NCI-H2196 (cell line): ENCODE measurements around the gene COMMD7.
"Not testable (repeated sequence)": the region's sequence is repeated elsewhere in the genome, so short reads cannot be mapped to it uniquely, and the experiment has no call there.

Experiments
- DNase-seq: peaks from one replicate; lab custom pipeline; 2025; ENCODE audit not compliant: unreplicated experiment; lab: John Stamatoyannopoulos, UW

COMMD7 gene

DNA sequence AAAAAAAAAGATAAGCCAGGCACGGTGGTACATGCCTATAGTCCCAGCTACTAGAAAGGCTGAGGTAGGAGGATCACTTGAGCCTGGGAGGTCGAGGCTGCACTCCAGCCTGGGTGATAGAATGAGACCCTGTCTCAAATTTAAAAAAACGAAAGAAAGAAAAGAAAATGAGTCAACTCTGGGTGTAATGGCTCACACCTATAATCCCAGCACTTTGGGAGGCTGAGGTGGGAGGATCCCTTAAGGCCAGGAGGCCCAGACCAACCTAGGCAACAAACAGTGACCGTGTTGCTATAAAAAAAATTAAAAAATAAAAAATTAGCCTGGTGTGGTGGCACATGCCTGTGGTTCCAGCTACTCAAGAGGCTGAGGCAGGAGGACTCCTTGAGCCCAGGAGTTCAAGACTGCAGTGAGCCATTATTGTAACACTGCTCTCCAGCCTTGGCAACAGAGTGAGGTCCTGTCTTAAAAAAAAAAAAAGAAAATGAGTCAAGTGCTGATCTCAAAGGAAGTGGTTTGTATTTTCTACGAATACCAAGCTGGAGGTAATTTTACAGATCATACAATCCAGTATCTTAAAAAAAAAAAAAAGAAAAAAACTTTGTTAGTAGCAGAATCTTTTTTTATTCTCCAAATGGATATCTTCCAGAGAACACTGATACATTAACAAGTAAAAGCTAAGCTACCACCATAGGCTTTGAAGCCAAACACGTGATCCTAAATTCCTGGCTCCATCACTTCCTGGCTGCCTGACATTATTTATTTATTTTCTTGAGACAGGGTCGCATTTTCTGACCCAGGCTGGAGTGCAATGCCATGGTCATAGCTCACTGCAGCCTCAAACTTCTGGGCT is 5.7 kb downstream of the COMMD7 start:
- no peak for DNase-seq

DNA sequence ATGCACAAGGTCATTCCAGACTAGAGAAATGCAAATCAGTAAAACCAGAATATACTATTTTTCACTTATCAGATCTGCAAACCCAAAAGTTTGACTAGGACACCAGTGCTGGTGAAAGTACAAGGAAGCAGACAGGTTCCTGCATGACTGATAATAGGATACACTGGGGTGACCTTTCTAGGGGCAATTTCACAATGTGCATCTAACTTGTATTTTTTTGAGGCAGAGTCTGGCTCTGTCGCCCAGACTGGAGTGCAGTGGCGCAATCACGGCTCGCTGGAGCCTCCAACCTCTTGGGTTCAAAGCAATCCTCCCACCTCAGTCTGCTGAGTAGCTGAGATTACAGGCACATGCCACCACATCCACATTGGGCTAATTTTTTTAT is 11.4 kb downstream of the COMMD7 start:
- no peak for DNase-seq

DNA sequence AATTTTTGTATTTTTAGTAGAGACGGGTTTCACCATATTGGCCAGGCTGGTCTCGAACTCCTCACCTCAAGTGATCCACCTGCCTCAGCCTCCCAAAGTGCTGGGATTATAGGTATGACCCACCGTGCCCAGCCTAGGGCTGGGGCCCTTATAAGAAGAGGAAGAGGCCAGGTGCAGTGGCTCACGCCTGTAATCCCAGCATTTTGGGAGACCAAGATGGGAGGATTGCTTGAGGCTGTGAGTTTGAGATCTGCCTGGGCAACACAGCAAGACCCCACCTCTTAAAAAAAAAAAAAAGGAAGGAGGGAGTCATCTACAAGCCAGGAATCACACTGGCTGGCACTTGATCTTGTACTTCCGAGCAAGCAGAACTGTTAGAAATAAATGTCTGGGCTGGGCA is 13.9 kb downstream of the COMMD7 start:
- not testable (repeated sequence) for DNase-seq

DNA sequence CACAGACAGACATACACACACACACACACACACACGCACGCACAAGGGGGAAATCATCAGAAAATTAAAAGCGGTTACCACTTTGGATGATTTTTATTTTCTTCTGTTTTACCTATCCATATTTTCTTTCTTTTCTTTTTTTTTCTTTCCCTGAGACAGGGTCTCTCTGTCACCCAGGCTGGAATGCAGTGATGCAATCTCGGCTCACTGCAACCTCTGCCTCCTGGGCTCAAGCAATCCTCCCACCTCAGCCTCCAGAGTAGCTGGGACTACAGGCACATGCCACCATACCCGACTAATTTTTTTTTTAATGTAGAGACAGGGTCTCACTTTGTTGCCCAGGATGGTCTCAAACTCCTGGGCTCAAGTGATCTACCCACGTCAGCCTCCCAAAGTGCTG is 14.8 kb downstream of the COMMD7 start:
- not testable (repeated sequence) for DNase-seq

DNA sequence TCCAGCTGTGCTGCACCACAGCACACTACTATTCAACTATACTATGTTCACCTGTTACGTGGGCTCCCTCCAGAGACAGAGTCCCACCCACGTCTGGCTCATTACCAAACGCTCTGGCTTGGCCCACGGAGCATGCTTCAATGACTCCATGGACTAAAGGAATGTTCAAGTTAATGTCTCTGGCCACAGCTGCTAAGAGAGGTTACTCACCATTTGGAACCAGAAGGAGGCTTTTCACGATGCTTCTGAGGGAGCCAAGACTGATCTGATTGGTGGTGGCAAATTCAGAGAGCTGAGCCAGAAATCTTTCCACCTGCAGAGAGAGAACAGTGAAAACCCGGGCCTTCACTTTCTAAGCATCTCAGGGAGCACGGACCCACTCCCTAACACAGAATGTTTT is 15.6 kb downstream of the COMMD7 start:
- no peak for DNase-seq

DNA sequence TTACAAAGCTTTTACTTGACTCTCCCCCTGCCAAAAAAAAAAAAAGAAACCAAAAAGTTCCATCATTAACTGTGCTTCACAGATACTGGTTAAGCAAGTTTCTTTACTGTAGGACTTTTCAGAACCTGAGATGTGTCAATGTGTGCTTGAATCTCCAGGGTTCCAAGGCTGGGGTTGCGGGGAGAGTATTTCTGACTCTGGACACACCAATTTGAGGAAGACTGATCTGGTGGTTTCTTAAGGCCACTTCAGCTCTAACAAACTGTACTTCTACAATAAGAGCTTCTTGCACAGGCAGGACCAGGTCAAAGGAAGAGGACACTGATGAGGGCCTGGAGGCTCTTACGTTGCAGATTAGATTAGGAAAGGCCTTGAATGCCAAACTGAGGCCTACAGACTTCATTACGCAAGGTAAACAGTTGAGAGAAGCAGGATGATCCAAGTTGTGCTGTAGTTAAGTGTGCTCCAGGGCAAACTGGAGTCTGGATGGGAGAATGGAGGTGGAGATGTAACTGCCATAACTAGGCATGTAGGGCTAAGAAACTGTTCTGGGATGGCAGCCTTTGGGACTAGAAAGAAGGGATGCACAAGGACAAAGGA is 24.4 kb downstream of the COMMD7 start:
- DNase-seq = no peak

- DNase-seq = no peak
Observed at GRCh38 chr20:32711346-32711745, 31.9 kb downstream of the COMMD7 start.

DNA sequence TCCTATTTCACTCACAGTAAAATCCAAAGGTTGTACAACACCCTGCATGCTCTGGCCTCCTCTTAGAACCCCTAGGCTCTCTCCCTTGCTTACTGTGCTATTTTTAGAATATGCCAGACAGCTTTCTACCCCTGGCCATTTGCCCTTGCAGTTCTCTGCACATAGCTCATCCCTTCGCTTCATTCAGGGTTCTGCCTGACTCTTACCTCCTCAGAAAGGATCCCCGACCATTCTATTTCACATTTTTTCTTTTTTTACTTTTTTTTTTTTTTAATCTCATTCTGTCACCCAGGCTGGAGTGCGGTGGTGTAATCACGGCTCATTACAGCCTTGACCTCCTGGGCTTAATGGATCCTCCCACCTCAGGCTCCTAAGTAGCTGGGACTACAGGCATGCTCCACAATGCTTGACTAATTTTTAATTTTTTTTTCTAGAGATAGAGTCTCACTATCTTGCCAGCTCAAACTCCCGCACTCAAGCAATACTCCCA is 33.6 kb downstream of the COMMD7 start:
- no peak for DNase-seq

- not testable (repeated sequence) for DNase-seq
Observed at GRCh38 chr20:32709029-32709631, 34.1 kb downstream of the COMMD7 start.

DNA sequence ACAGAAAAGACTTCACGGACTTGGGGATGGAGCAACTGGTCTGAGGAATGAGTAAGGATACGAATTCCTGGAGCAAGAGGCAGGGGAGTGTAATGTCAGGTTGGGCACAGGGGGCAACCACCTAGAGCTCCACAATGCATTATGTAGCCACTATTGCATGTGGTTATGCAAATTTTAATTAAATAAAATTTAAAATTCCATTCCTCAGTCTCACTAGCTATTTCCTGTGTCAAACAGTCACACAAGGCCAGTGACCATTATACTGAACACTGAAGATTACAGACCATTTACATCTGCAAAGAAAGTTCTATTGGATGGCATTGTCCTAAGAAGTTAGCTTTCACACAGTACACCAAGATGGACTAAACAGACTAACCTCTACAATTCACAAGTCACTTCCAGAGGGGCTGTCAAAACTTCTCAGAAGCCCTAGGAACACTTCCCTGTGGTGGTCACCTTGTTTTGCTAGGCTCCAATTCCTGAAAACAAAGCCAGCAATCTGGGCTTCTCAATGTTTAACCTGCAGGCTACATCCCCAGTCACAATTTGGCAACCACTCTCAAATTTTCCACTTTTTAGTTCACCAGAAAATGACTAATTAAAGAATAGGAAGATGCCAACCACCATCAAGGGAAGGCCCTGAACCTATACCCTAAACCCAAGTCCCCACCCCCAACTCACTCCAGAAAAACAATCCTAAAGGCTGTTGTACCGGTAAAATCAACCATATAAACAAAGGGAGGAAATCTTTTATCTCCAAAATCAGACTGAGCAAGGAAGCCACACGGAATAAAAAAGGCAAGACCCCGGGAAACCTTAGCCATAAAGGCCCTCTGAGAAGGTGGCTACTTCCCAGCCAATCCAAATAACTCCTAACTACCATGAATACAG is 35.3 kb downstream of the COMMD7 start:
- DNase-seq = no peak

DNA sequence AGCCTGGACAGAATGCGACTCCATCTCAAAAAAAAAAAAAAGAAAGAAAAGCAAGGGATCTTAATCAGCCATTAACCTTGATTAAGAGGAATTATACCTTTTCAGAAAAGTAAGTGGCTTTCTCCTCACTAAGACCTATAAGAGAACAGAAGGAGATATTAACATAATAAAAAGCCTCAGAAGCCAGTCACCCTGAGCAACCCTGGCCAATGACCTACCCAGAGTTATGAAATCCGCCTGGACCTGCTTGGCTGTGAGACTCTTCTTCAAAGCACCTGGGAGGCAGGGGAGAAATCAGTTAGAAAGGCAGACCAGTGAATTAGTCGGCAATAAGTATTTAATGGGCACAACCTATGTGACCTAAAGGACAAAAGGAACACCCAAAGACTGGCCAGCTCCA is 36.8 kb downstream of the COMMD7 start:
- DNase-seq = no peak

DNA sequence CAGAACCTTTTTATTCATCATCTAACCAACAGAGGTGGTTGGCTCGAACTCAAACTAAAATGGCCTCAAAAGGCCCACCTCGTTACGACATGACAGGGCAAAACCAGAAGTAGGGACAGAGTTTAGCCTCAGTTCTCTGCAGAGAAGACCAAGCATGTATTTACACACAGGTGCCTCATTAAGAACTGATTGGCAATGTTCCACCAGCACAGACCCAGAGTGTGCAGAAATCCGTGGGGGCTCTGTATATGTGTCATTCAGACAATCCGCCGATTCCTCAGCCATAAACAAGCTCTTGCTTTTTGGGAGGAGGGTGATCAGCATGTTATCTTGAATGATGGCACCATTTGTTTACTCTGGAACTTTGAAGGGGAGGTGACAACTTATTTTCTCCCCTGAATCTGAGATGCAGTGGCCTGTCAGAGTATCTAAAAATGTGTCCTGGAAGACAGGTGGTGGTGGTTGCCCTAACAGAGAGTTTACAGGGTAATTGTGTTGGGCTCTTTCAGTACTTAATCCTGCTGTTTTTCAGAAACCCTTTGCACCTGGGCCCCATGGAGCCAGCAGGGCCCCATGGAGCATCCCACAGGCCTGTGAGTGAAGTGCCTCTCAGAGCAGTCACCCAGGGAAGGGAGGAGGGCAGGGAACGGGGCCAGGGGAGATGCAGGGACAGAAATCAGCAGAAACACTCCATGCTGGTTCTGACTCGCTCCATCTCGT is 40.4 kb downstream of the COMMD7 start:
- DNase-seq = no peak

GRCh38 chr20:32697608-32698007 is 45.7 kb downstream of the COMMD7 start:
- DNase-seq = no peak

- DNase-seq = no peak
Observed at GRCh38 chr20:32695089-32695488, 48.2 kb downstream of the COMMD7 start.

- DNase-seq = not testable (repeated sequence)
Observed at GRCh38 chr20:32688966-32689365, 54.3 kb downstream of the COMMD7 start.

- DNase-seq = no peak
Observed at GRCh38 chr20:32687180-32687532, 56.1 kb downstream of the COMMD7 start.

DNA sequence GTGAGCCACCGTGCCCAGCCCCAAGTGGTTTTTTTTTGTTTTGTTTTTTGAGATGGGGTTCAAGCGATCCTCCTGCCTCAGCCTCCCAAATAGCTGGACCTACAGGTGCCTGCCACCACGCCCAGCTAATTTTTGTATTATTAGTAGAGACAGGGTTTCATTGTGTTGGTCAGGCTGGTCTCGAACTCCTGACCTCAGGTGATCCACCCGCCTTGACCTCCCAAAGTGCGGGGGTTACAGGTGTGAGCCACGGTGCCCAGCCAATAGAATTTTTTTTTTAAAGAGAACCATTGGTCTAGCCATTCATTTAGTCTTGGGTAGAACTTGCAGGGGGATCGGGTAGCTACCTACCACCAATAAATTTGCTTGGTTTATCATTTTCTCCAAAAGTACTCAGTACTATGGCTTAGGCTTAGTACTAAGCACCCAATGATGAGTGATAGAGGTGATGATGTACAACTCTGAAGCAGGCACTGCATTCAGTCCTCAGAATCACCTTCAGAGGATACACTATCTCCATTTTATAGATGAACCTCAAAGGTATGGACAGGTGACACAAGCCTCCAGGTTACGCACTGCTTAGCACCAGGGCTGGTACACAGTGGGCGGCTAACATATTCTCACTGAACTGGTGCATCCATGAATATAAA is 56.6 kb downstream of the COMMD7 start:
- no peak for DNase-seq

- no peak for DNase-seq
Observed at GRCh38 chr20:32685541-32686529, 57.4 kb downstream of the COMMD7 start.

DNA sequence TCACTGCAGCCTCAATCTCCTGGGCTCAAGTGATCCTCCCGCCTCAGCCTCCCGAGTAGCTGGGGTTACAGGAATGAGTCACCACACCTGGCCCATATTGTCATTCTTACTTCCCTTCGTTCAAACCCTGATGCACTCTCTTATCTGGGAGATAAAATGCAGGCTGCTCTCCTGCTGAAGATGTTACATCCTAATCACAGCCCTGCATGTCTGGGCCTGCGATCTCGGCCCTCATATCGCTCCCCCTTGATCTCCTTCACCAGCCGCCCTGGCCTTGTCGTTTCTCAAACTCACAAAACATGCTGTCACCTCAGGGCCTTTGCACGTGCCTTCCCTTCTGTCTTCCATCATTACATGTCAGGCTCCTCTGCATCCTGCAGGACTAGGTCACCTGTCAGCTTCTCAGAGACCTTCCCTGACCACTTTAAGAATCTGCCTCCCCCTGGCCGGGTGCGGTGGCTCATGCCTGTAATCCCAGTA is 60.7 kb downstream of the COMMD7 start:
- no peak for DNase-seq
